BJ (cell line): Measurements from ENCODE around the gene IRX4. TPM values are rescaled to one million over a fixed set of nuclear protein-coding genes. Genes with fewer than 3 reads are reported as not detected.

Source experiments
- CTCF ChIA-PET: fragments of 350-600 bp; formaldehyde crosslinking; extraction: SDS; loops from one replicate; lab custom pipeline; 2021; ENCODE audit warnings: antibody characterized with exemption, inconsistent platforms; lab: Yijun Ruan, JAX
- POLR2A ChIA-PET: fragments of 300-600 bp; sonication (Branson Sonifier 250); formaldehyde crosslinking; extraction: SDS; loops from one replicate; lab custom pipeline; 2021; ENCODE audit warnings: antibody characterized with exemption; lab: Charles Lee
- DNase-seq: peaks from one replicate; pipeline ENCODE4 v3.0.0-alpha.2; 2011; ENCODE audit warnings: low read depth
- H3K27me3 ChIP-seq: 2 replicates; pipeline ENCODE4 v1.6.0; 2011; ENCODE audit warnings: low read length; ENCODE audit not compliant: control insufficient read depth, insufficient read depth
- H3K36me3 ChIP-seq: 2 replicates; pipeline ENCODE4 v1.5.1; 2011; ENCODE audit warnings: low read length; ENCODE audit not compliant: control insufficient read depth, insufficient read depth
- H3K4me3 ChIP-seq: 2 replicates; pipeline ENCODE4 v1.5.1; 2011; ENCODE audit warnings: low read depth, mild to moderate bottlenecking, control low read depth, low read length
- CTCF ChIP-seq: IDR thresholded peaks from 2 replicates; pipeline ENCODE4 v1.5.1; 2011; ENCODE audit warnings: low read depth, mild to moderate bottlenecking, control low read depth, inconsistent platforms, low read length, moderate library complexity; ENCODE audit not compliant: insufficient read depth
- polyA plus RNA-seq: library from polyadenylated mRNA; depleted of rRNA; stranded (reverse); fragments of >200 nt; gene quantifications from 2 replicates; pipeline ENCODE4 v1.2.3, GENCODE V29; 2011

IRX4 gene
- polyA plus RNA-seq, 1 experiment: not detected

GRCh38 chr5:1886846-1887587 lies 4.3 kb upstream of the IRX4 start:
- Histone ChIP-seq H3K36me3 (no peaks in the 10 kb centered on the region), H3K4me3 (no peak overlapping the region), H3K27me3 (peaks cover 41% of the 10 kb centered on the region)
- DNase-seq: no peak
- POLR2A ChIA-PET: no interaction called here
- no peak for TF ChIP-seq CTCF
- CTCF ChIA-PET: no interaction called here

GRCh38 chr5:1885868-1886845 lies 3.4 kb upstream of the IRX4 start:
- H3K27me3 ChIP-seq: peaks cover 45% of the 10 kb centered on the region
- H3K4me3 ChIP-seq: no peak overlapping the region
- DNase-seq: no peak
- TF ChIP-seq CTCF: no peak
- ChIA-PET CTCF (no interaction called here), POLR2A (no interaction called here)
- no peaks in the 10 kb centered on the region for H3K36me3 ChIP-seq

GRCh38 chr5:1885404-1885755 lies 2.7 kb upstream of the IRX4 start:
- H3K36me3 ChIP-seq: no peaks in the 10 kb centered on the region
- TF ChIP-seq CTCF: no peak
- no peak for DNase-seq
- peaks cover 49% of the 10 kb centered on the region for H3K27me3 ChIP-seq
- ChIA-PET CTCF (no interaction called here), POLR2A (no interaction called here)
- no peak overlapping the region for H3K4me3 ChIP-seq

GRCh38 chr5:1884678-1885403 lies 2.1 kb upstream of the IRX4 start:
- POLR2A ChIA-PET: no interaction called here
- Histone ChIP-seq H3K36me3 (no peaks in the 10 kb centered on the region), H3K4me3 (no peak overlapping the region), H3K27me3 (peaks cover 55% of the 10 kb centered on the region)
- CTCF ChIA-PET: no interaction called here
- no peak for DNase-seq
- no peak for TF ChIP-seq CTCF
